ENCODE results near the gene ARFGAP1.
"Not testable (repeated sequence)": the region's sequence is repeated elsewhere in the genome, so short reads cannot be mapped to it uniquely, and the experiment has no call there.

Gene ARFGAP1

DNA sequence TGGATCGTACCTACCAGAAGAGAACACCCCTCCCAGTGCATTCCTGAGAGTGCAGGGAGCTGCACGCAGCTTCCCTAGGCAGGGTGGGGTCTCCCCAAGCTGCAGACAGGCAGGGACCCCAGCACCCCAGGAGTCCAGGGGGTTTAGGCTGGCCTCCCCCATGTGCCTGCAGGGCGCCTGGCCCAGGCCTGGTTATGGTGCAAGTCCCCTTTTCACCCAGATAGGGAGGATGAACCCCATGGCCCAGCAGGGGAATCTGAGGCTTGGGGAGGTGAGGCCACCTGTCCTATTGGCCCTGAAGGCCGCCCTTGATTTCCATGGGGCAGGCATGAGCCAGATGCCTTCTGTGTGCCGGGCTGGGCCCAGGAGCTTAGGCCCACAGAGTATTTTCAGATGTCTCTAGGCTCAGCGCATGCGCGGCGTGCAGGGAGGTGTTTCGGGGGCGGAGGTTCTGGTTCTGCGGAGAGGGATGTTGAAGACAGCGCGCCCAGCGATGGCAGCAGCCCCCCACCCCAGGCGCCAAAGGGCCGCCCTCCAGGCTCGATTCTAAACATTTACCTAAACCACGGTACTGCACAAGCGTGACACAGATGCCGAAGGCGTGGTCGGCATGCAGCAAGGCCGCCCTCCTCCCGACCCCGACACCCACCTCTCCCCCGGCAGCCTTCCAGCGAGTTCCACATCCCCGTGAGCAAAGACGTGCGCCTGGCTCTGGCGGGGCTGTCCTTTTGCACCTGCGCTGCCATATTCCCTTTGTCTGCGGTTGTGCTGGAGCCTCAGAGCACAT, 49.7 kb downstream of the ARFGAP1 start:
- peak; percentile 65 for DNase-seq

GRCh38 chr20:63322933-63323273, 50.3 kb downstream of the ARFGAP1 start:
- DNase-seq, result no peak

- peak; percentile 56 for DNase-seq
Observed at GRCh38 chr20:63323357-63323981, 50.9 kb downstream of the ARFGAP1 start.

DNA sequence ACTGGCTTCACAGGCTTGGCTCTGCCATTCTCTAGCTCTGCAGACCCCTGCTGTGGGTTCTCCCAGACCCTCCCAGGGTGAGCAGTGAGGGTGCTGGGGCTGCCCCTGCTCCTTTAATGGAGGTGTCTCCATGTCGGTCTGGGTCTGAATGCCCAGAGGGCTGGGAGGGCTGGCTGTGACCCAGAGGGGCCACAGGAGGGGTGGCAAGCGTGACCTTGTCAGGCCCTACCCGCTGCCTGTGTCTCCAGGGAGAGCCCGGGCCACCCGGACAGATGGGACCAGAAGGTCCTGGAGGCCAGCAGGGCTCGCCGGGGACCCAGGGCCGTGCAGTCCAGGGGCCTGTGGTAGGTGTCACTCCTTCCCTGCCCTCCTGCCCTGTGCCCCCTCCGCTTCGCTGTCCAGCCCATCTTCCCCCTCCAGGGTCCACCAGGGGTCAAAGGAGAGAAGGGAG, 52.4 kb downstream of the ARFGAP1 start:
- no peak for DNase-seq

DNA sequence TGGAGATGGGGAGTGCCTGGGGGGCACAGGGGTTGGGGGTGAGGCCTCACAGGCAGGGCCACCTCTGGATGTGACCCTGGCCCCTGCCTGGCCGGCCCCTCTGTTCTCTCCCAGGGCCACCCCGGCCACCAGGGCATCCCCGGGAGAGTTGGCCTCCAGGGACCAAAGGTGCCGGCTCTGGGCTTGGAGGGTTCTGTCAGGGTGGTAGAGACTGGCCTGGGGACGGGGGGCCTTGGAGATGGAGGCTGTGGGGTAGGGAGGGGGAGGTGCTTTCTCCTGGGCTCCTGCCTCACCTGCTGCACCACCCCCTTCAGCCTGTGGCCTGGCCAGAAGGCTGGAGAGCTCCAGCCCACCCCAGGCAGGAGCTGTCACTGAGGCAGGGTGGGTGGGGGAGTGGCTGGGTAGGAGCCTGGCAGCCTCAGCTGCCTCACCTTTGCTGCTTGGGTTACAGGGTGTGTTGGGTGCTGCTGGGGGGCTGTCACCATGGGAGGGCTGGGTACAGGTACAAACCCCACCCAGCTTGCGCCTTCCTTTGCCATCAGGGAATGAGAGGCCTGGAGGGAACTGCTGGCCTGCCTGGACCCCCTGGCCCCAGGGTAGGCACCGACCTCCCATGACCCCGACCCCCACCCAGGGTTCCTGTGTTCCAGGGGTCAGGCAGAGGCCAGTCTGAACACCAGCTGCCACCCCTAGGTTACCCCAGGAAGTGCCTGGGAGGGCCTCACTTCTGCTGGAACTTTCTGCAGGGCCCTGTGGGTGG, 53.1 kb downstream of the ARFGAP1 start:
- no peak for DNase-seq

DNA sequence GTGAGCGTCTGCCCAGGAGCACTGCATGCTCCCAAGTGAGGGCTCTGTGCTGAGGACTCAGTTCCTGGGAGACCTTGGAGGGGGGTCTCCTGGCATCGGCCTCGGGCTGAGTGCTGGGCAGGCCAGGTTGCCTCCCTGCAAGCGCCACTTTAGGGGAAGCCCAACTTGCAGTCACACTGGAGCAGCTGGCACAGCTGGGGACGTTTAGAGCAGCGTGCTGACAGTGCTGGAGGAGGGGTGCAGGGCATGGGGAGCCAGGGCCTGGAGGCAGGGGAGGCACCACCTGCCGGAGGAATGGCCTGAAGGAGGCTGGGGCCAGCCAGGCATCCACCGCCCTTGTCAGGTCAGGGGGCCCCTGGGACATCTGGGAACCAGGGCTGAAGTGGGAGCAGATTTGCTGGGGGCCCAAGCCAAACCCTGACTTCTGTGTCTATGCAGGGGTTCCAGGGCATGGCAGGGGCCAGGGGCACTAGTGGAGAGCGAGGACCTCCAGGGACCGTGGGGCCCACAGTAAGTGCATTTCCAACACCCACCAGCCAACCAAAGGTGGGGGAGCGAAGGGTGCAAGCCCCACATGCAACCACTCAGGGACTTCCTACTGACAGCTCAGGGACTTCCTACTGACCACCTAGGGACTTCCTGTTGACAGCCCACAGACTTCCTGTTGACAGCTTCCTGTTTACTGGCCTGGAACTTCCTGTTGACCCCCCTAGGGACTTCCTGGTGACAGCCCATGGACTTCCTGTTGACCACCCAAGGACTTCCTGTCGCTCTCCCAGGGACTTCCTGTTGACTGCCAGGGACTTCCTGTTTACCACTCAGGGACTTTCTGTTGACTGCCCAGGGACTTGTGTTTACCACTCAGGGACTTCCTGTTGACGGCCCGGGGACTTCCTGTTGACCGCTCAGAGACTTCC, 54.0 kb downstream of the ARFGAP1 start:
- DNase-seq, result no peak

DNA sequence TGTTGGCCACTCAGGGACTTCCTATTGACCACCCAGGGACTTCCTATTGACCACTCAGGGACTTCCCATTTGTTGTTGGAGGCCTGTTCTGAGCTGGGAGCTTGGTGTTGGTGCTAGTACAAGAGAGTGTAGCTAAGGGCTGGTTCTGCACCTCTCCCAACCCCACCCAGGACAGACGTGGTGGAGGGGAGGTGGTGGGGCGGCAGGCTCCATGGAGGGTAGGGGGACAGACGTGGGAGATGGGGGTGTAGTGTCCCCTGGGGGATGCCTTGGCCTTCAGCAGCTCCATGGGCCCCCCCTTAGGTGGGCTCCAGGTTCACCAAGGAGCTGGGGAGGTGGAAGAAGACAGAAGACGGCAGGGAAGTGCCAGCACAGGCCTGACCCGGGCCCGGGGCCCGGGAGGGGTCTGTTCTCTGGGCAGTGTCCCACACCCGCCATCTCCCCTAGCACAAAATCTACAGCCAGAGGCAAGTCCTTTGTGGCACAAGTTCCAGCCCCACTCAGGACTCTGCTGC, 54.7 kb downstream of the ARFGAP1 start:
- DNase-seq, result no peak

GRCh38 chr20:63328026-63328700, 55.5 kb downstream of the ARFGAP1 start:
- no peak for DNase-seq

- DNase-seq, result no peak
Observed at GRCh38 chr20:63328718-63329275, 56.2 kb downstream of the ARFGAP1 start.

GRCh38 chr20:63329331-63330083, 56.9 kb downstream of the ARFGAP1 start:
- no peak for DNase-seq

DNA sequence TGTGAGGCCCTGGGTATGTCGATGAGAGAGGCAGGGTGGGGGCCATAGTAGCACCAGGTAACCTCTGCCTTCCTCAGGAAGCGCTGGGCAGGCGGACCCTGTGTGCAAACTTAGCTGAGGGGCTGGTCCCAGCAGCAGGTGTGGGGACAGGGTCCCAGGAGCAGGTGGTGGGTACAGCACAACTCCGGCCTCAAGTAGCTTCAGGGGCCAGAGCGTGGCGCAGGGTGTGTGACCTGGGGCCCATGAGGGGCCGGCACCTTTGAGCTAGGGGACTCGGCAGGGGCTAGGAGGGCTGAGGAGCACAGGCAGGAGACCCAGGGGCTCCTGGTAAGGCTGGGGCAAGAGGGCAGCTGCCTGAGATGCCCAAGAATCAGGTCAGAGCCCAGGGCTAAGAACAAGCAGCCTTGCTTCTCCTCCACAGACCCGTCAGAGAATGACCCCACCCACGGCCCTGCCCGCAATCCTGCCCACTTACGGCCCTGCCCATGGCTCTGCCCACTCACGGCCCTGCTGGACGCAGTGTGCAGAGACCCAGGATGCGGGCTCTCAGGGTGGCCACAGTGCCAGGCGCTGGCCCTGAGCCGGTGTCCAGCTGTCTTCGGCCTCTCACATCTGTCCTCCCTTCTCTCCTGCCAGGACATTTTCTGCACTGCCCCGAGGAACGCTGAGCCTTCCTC, 57.6 kb downstream of the ARFGAP1 start:
- no peak for DNase-seq

DNA sequence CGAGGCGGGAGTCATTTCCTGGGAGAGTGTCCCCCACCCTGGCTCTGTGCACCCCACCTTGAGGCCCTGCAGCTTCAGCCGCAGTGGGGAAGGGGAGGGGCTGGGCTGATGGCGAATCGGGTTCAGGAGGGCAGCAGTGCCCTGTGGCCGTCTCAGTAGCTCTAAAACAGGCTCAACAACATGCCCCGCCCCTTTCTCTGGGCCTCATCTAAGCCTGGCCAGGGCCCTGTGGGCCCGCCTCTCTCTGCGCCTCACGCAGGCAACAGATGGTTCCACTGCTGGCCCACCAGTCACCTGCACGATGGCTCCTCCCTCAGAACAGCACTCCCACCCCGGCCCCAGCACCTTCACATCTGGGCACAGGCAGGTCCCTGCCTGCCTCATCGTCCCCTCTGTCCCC, 58.3 kb downstream of the ARFGAP1 start:
- DNase-seq, result no peak

DNA sequence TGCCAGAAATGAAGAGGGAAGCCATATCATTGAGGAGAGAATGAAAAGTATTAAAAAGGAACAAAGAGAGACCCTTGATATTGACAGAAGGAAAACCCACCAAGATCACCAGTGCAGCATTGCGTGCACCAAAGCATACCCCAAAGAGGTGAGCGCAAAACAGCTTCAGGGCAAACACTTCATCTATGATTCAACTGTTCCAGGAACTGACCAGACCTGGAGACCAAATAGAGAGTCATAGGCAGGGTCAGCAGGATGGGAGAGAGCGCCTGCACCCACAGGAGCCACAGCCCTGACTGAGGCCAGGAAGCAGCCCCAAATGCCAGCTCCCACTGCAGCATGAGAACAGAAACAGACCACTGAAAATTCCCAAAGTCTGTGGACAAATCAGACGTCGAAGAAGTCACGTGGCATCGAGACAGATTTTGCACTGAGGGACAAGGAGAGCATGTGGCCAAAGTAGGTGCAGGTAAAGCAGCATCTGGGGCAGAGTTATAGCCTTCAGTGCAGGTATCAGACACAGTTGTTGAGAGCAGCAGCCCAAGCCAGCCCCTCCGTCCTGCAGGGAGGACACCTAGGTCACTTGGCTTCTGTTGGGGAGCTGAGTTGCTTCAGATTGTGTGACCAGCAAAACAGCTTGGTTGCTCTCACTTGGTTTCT, 59.3 kb downstream of the ARFGAP1 start:
- DNase-seq, result no peak

GRCh38 chr20:63332488-63333240, 60.1 kb downstream of the ARFGAP1 start:
- no peak for DNase-seq

GRCh38 chr20:63333241-63333836, 60.7 kb downstream of the ARFGAP1 start:
- DNase-seq, result no peak

GRCh38 chr20:63334356-63334755, 61.7 kb downstream of the ARFGAP1 start:
- DNase-seq, result no peak

DNA sequence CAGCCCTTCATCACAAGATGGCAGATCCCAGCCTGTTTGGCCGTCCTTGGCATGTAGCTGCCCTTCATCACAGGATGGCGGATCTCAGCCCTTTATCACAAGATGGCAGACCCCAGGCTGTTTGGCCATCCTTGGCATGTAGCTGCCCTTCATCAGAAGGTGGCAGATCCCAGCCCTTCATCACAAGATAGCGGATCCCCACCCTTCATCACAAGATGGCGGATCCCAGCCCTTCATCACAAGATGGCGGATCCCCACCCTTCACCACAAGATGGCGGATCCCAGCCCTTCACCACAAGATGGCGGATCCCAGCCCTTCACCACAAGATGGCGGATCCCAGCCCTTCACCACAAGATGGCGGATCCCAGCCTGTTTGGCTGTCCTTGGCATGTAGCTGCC, 62.4 kb downstream of the ARFGAP1 start:
- not testable (repeated sequence) for DNase-seq

GRCh38 chr20:63335711-63336110, 63.1 kb downstream of the ARFGAP1 start:
- no peak for DNase-seq

All from eye (tissue), 1 donor.